HepG2 (cell line): ENCODE measurements around the gene CYP4F12. TPM values are rescaled to one million over a fixed set of nuclear protein-coding genes. Genes with fewer than 3 reads are reported as not detected.

Experiments
- AGO2 ChIP-seq: fragments of 200-400 bp; formaldehyde crosslinking; optimal IDR thresholded peaks from 2 replicates; pipeline ENCODE3; 2017; ENCODE audit warnings: mild to moderate bottlenecking, low read depth, low read length, moderate library complexity
- GFI1 ChIP-seq: sonication (generic); formaldehyde crosslinking; IDR thresholded peaks from 2 replicates; pipeline ENCODE4 v1.5.0; 2020; ENCODE audit warnings: missing genetic modification reagents, mild to moderate bottlenecking, borderline replicate concordance
- HNF4G ChIP-seq, 2 experiments: sonication (generic) in 1 of 2; formaldehyde crosslinking in 1 of 2; IDR thresholded peaks; 2 replicates each; pipeline versions ENCODE4 v1.4.0 to v1.6.1; 2011 to 2020; ENCODE audit warnings: borderline replicate concordance in 2 of 2, low read depth in 2 of 2, mild to moderate bottlenecking in 2 of 2, low read length in 1 of 2, missing genetic modification reagents in 1 of 2, moderate library complexity in 1 of 2
- JARID2 ChIP-seq: sonication (generic); formaldehyde crosslinking; IDR thresholded peaks from 2 replicates; pipeline ENCODE4 v1.8.1; 2023; ENCODE audit warnings: missing genetic modification reagents, inconsistent platforms; ENCODE audit not compliant: insufficient replicate concordance
- NR1H2 ChIP-seq: sonication (generic); formaldehyde crosslinking; IDR thresholded peaks from 2 replicates; pipeline ENCODE4 v1.8.1; 2022; ENCODE audit warnings: low read depth, missing genetic modification reagents, borderline replicate concordance
- RARA ChIP-seq: IDR thresholded peaks from 2 replicates; pipeline ENCODE4 v1.6.1; 2016; ENCODE audit warnings: missing genetic modification reagents, missing compliant biosample characterization
- SIN3B ChIP-seq: fragments of 150-350 bp; IDR thresholded peaks from 2 replicates; pipeline ENCODE4 v1.6.1; 2014; ENCODE audit warnings: low read length
- SMAD3 ChIP-seq: sonication (generic); formaldehyde crosslinking; IDR thresholded peaks from 2 replicates; pipeline ENCODE4 v1.4.0; 2020; ENCODE audit warnings: missing genetic modification reagents
- YEATS4 ChIP-seq: sonication (generic); formaldehyde crosslinking; IDR thresholded peaks from 2 replicates; pipeline ENCODE4 v1.4.0; 2020; ENCODE audit warnings: missing genetic modification reagents, borderline replicate concordance
- ZNF414 ChIP-seq: sonication (generic); formaldehyde crosslinking; IDR thresholded peaks from 2 replicates; pipeline ENCODE4 v1.5.0; 2020; ENCODE audit warnings: missing genetic modification reagents
- ZNF503 ChIP-seq: sonication (generic); formaldehyde crosslinking; IDR thresholded peaks from 2 replicates; pipeline ENCODE4 v1.4.0; 2020; ENCODE audit warnings: missing genetic modification reagents
- ZNF558 ChIP-seq: sonication (generic); formaldehyde crosslinking; IDR thresholded peaks from 2 replicates; pipeline ENCODE4 v1.9.0; 2022; ENCODE audit warnings: mild to moderate bottlenecking, missing genetic modification reagents, borderline replicate concordance
- ZNF569 ChIP-seq: sonication (generic); formaldehyde crosslinking; IDR thresholded peaks from 2 replicates; pipeline ENCODE4 v1.5.0; 2020; ENCODE audit warnings: mild to moderate bottlenecking, missing genetic modification reagents, moderate library complexity, borderline replicate concordance
- ZNF678 ChIP-seq: sonication (generic); formaldehyde crosslinking; IDR thresholded peaks from 2 replicates; pipeline ENCODE4 v1.4.0; 2020; ENCODE audit warnings: mild to moderate bottlenecking, missing genetic modification reagents
- polyA plus RNA-seq, 8 experiments: library from polyadenylated mRNA; depleted of rRNA in 3 of 8; stranded (reverse) in 7 of 8; unstranded in 1 of 8; fragments of >200 nt; fragmentation: Illumina TruSeq in 4 of 8; extraction: Trizol in 4 of 8; gene quantifications; 2 replicates each; pipeline versions ENCODE4 v1.2.1 to v1.2.3, GENCODE V29; 2011 to 2016; ENCODE audit warnings: low read depth in 4 of 8, missing spikeins in 1 of 8, mixed read lengths in 1 of 8; ENCODE audit not compliant: insufficient read depth in 1 of 8
- total RNA-seq, 5 experiments: library from RNA; depleted of rRNA; stranded (reverse); fragments of >200 nt; fragmentation: Illumina TruSeq; extraction: Trizol; gene quantifications; 2 replicates each; pipeline ENCODE4 v1.2.3, GENCODE V29; 2016; ENCODE audit warnings: low read depth in 1 of 5
- TF ChIP-seq, protein P1 (sequence below): sonication (generic); IDR thresholded peaks from 2 replicates; pipeline ENCODE4 v1.6.1; 2016; ENCODE audit warnings: low read depth, borderline replicate concordance
- TF ChIP-seq, protein P2 (sequence below): sonication (generic); formaldehyde crosslinking; IDR thresholded peaks from one replicate; pipeline ENCODE4 v1.5.1; 2020; ENCODE audit warnings: mild to moderate bottlenecking, missing genetic modification reagents; ENCODE audit errors: not compliant biosample characterization

CYP4F12 gene
- total and polyA plus RNA-seq, 2 of the 13 experiments (the other 11 are each of a cell fraction or from before 2014, with no cell fraction given): 29.9 to 30.8 TPM

GRCh38 chr19:15640904-15641597 is 31.8 kb upstream of the CYP4F12 start (continued):
- TF ChIP-seq JARID2 (CRISPR knock-in tag) (no peak), SIN3B (no peak), AGO2 (no peak), ZNF678 (CRISPR knock-in tag) (no peak), RARA (CRISPR knock-in tag) (no peak; the same call in 1 of the 2 replicates), GFI1 (CRISPR knock-in tag) (peak; percentile 63; the same call in 1 of the 2 replicates), NR1H2 (CRISPR knock-in tag) (0 out of 2 replicates have a peak, but pooled peaks have one; percentile 44), ZNF569 (CRISPR knock-in tag) (no peak), HNF4G (IDR thresholded peaks at IDR 0.05; ENCODE audit: borderline replicate concordance, low read depth, low read length) (peak; percentile 94), HNF4G (CRISPR knock-in tag; IDR thresholded peaks at IDR 0.05; ENCODE audit: borderline replicate concordance, low read depth) (peak; percentile 60; the same call in 1 of the 2 replicates), YEATS4 (CRISPR knock-in tag) (peak; percentile 63; the same call in 1 of the 2 replicates), ZNF558 (no peak), ZNF414 (CRISPR knock-in tag) (0 out of 2 replicates have a peak, but pooled peaks have one; percentile 25), ZNF503 (no peak), SMAD3 (CRISPR knock-in tag) (no peak; the same call in 1 of the 2 replicates)
- TF ChIP-seq, protein P1, sequence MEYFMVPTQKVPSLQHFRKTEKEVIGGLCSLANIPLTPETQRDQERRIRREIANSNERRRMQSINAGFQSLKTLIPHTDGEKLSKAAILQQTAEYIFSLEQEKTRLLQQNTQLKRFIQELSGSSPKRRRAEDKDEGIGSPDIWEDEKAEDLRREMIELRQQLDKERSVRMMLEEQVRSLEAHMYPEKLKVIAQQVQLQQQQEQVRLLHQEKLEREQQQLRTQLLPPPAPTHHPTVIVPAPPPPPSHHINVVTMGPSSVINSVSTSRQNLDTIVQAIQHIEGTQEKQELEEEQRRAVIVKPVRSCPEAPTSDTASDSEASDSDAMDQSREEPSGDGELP: peak; percentile 47; the same call in 1 of the 2 replicates
- TF ChIP-seq, protein P2, sequence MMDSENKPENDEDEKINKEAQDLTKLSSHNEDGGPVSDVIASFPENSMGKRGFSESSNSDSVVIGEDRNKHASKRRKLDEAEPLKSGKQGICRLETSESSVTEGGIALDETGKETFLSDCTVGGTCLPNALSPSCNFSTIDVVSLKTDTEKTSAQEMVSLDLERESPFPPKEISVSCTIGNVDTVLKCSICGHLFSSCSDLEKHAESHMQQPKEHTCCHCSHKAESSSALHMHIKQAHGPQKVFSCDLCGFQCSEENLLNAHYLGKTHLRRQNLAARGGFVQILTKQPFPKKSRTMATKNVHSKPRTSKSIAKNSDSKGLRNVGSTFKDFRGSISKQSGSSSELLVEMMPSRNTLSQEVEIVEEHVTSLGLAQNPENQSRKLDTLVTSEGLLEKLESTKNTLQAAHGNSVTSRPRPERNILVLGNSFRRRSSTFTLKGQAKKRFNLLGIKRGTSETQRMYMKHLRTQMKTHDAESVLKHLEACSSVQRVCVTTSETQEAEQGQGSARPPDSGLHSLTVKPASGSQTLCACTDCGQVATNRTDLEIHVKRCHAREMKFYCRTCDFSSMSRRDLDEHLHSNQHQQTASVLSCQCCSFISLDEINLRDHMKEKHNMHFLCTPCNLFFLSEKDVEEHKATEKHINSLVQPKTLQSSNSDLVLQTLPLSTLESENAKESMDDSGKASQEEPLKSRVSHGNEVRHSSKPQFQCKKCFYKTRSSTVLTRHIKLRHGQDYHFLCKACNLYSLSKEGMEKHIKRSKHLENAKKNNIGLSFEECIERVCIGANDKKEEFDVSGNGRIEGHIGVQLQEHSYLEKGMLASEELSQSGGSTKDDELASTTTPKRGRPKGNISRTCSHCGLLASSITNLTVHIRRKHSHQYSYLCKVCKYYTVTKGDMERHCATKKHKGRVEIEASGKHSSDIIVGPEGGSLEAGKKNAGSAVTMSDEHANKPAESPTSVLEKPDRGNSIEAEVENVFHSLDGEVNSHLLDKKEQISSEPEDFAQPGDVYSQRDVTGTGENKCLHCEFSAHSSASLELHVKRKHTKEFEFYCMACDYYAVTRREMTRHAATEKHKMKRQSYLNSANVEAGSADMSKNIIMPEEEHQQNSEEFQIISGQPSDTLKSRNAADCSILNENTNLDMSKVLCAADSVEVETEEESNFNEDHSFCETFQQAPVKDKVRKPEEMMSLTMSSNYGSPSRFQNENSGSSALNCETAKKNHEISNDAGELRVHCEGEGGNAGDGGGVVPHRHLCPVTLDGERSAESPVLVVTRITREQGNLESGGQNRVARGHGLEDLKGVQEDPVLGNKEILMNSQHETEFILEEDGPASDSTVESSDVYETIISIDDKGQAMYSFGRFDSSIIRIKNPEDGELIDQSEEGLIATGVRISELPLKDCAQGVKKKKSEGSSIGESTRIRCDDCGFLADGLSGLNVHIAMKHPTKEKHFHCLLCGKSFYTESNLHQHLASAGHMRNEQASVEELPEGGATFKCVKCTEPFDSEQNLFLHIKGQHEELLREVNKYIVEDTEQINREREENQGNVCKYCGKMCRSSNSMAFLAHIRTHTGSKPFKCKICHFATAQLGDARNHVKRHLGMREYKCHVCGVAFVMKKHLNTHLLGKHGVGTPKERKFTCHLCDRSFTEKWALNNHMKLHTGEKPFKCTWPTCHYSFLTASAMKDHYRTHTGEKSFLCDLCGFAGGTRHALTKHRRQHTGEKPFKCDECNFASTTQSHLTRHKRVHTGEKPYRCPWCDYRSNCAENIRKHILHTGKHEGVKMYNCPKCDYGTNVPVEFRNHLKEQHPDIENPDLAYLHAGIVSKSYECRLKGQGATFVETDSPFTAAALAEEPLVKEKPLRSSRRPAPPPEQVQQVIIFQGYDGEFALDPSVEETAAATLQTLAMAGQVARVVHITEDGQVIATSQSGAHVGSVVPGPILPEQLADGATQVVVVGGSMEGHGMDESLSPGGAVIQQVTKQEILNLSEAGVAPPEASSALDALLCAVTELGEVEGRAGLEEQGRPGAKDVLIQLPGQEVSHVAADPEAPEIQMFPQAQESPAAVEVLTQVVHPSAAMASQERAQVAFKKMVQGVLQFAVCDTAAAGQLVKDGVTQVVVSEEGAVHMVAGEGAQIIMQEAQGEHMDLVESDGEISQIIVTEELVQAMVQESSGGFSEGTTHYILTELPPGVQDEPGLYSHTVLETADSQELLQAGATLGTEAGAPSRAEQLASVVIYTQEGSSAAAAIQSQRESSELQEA (CRISPR knock-in tag): no peak
